ENCODE data around the gene KCTD19.

DNA sequence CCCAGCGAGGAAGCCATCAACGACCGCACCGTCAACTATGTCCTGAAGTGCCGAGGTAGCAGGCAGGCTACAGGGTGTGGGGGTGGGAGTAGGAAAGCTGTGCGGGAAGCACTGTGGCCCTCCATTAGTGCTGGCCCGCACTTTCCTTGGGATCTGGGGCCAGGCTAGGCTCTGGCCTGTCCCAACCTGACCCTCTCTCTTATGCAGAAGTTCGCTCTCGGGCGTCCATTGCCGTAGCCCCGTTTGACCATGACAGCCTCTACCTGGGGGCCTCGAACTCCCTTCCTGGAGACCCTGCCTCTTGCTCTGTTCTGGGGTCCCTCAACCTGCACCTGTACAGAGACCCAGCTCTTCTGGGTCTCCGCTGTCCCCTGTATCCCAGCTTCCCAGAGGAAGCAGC, 38.6 kb downstream of the KCTD19 start:
- TF ChIP-seq CTCF (IDR thresholded peaks at IDR 0.05; ENCODE audit: low read depth, low read length), result no peak
- TF ChIP-seq EZH2phosphoT487 (IDR thresholded peaks at IDR 0.05; ENCODE audit: low read depth), result no peak
